Esophagus muscularis mucosa (tissue), 3 donors: ENCODE measurements around the gene UBE2F.
"Not testable (repeated sequence)": the region's sequence is repeated elsewhere in the genome, so short reads cannot be mapped to it uniquely, and the experiment has no call there.

Experiments used
- CTCF ChIP-seq, 3 experiments: fragments of 200-600 bp in 2 of 3; fragments of 450-650 bp in 1 of 3; sonication (generic) in 2 of 3; IDR thresholded peaks; one replicate each; pipeline ENCODE4 v1.5.1; 2017 to 2019; ENCODE audit warnings: antibody characterized with exemption in 3 of 3, mild to moderate bottlenecking in 2 of 3, moderate library complexity in 1 of 3
- POLR2A ChIP-seq: fragments of 450-650 bp; IDR thresholded peaks from one replicate; pipeline ENCODE4 v1.6.1; 2017; ENCODE audit warnings: antibody characterized with exemption, moderate library complexity, mild to moderate bottlenecking, low read depth
- POLR2AphosphoS5 ChIP-seq, 2 donors: sonication (generic); formaldehyde crosslinking; IDR thresholded peaks; one replicate each; pipeline ENCODE4 v1.6.1; 2017; ENCODE audit warnings: antibody characterized with exemption in 2 of 2

GRCh38 chr2:237965844-237966243 is 970 bp upstream of the UBE2F start:
- not testable (repeated sequence) for TF ChIP-seq CTCF (IDR thresholded peaks at IDR 0.05); POLR2AphosphoS5 (IDR thresholded peaks at IDR 0.05); POLR2A
